ENCODE measurements around the gene SON.
"Not testable (repeated sequence)": the region's sequence is repeated elsewhere in the genome, so short reads cannot be mapped to it uniquely, and the experiment has no call there.

Gene SON

GRCh38 chr21:33542640-33543504, at the start of gene SON:
Gene SON (plus strand): TSS chr21:33543038. CDS start chr21:33543093, 55 bp downstream.
- peak; percentile 98 for DNase-seq
- Mint-ChIP-seq H3K36me3 (peaks cover 11 to 35% of the 10 kb centered on the region in 2 donors), H3K9me3 (no peaks in the 10 kb centered on the region), H3K4me1 (peaks cover 7 to 28% of the 10 kb centered on the region in 2 donors), H3K4me3 (peak within 1 kb of the TSS; percentile 93 to 98), H3K27me3 (no peaks in the 10 kb centered on the region), H3K27ac (peak within 1 kb of the TSS; percentile 100)
- peak; percentile 93 for ATAC-seq (replicated peaks)

- Mint-ChIP-seq H3K4me3 (no peak overlapping the region), H3K36me3 (no peaks in the 10 kb centered on the region), H3K9me3 (no peaks in the 10 kb centered on the region), H3K27me3 (peaks cover 0 to 6% of the 10 kb centered on the region in 2 donors), H3K27ac (no peak overlapping the region), H3K4me1 (peaks cover 6 to 9% of the 10 kb centered on the region in 2 donors)
- ATAC-seq (replicated peaks), result no peak
- DNase-seq, result no peak
Measured at GRCh38 chr21:33493756-33494155, 49.1 kb upstream of the SON start.

GRCh38 chr21:33495743-33496142, 47.1 kb upstream of the SON start:
- Mint-ChIP-seq H3K27me3 (peaks cover 0 to 6% of the 10 kb centered on the region in 2 donors), H3K36me3 (peaks cover 0 to under 1% of the 10 kb centered on the region in 2 donors), H3K27ac (no peak overlapping the region), H3K4me3 (no peak overlapping the region), H3K4me1 (peaks cover 6 to 9% of the 10 kb centered on the region in 2 donors), H3K9me3 (no peaks in the 10 kb centered on the region)
- DNase-seq (no peak), ATAC-seq (replicated peaks) (no peak)

GRCh38 chr21:33496345-33496744, 46.5 kb upstream of the SON start:
- Mint-ChIP-seq H3K27ac (peak overlapping the region; percentile 70), H3K4me3 (no peak overlapping the region), H3K36me3 (peaks cover 0 to 2% of the 10 kb centered on the region in 2 donors), H3K9me3 (no peaks in the 10 kb centered on the region), H3K4me1 (peaks cover 5 to 8% of the 10 kb centered on the region in 2 donors), H3K27me3 (peaks cover 0 to 6% of the 10 kb centered on the region in 2 donors)
- no peak for ATAC-seq (replicated peaks)
- DNase-seq, result no peak

GRCh38 chr21:33505833-33506232, 37.0 kb upstream of the SON start:
- H3K4me1 Mint-ChIP-seq, result no peaks in the 10 kb centered on the region
- no peak for ATAC-seq (replicated peaks)

GRCh38 chr21:33507003-33507402, 35.8 kb upstream of the SON start:
- H3K27ac Mint-ChIP-seq; H3K4me1 Mint-ChIP-seq; H3K4me3 Mint-ChIP-seq; H3K9me3 Mint-ChIP-seq; H3K27me3 Mint-ChIP-seq; DNase-seq; ATAC-seq (replicated peaks): not testable (repeated sequence)
- peaks cover 40 to 62% of the 10 kb centered on the region in 2 donors for H3K36me3 Mint-ChIP-seq

More at GRCh38 chr21:33505833-33506232, 37.0 kb upstream of the SON start:
- peaks cover 0 to 3% of the 10 kb centered on the region in 2 donors for H3K9me3 Mint-ChIP-seq
- no peak for DNase-seq
- no peak overlapping the region for H3K4me3 Mint-ChIP-seq
- H3K36me3 Mint-ChIP-seq, result peaks cover 34 to 55% of the 10 kb centered on the region in 2 donors
- H3K27me3 Mint-ChIP-seq, result no peaks in the 10 kb centered on the region
- no peak overlapping the region for H3K27ac Mint-ChIP-seq

GRCh38 chr21:33510826-33511225, 32.0 kb upstream of the SON start:
- H3K4me1 Mint-ChIP-seq, result peaks cover 0 to 2% of the 10 kb centered on the region in 2 donors
- ATAC-seq (replicated peaks), result no peak
- no peak overlapping the region for H3K4me3 Mint-ChIP-seq
- no peaks in the 10 kb centered on the region for H3K27me3 Mint-ChIP-seq
- DNase-seq, result no peak
- H3K9me3 Mint-ChIP-seq, result peaks cover 0 to 3% of the 10 kb centered on the region in 2 donors
- no peak overlapping the region for H3K27ac Mint-ChIP-seq
- H3K36me3 Mint-ChIP-seq, result peaks cover 45 to 55% of the 10 kb centered on the region in 2 donors

- no peak for DNase-seq
- no peak overlapping the region for H3K27ac Mint-ChIP-seq
- no peaks in the 10 kb centered on the region for H3K27me3 Mint-ChIP-seq
- H3K4me3 Mint-ChIP-seq, result no peak overlapping the region
- no peak for ATAC-seq (replicated peaks)
- H3K4me1 Mint-ChIP-seq, result peaks cover 0 to 5% of the 10 kb centered on the region in 2 donors
- H3K36me3 Mint-ChIP-seq, result peaks cover 46 to 56% of the 10 kb centered on the region in 2 donors
- H3K9me3 Mint-ChIP-seq, result peaks cover 0 to 3% of the 10 kb centered on the region in 2 donors
Measured at GRCh38 chr21:33511639-33512038, 31.2 kb upstream of the SON start.

- Mint-ChIP-seq H3K4me1 (peaks cover 0 to 5% of the 10 kb centered on the region in 2 donors), H3K4me3 (no peak overlapping the region), H3K36me3 (peaks cover 47 to 56% of the 10 kb centered on the region in 2 donors), H3K9me3 (no peaks in the 10 kb centered on the region), H3K27ac (no peak overlapping the region), H3K27me3 (no peaks in the 10 kb centered on the region)
- no peak for ATAC-seq (replicated peaks)
- DNase-seq, result no peak
Measured at GRCh38 chr21:33512481-33512880, 30.4 kb upstream of the SON start.

- H3K36me3 Mint-ChIP-seq, result peaks cover 47 to 52% of the 10 kb centered on the region in 2 donors
- ATAC-seq (replicated peaks), result no peak
- H3K4me1 Mint-ChIP-seq, result peaks cover 0 to 5% of the 10 kb centered on the region in 2 donors
- no peaks in the 10 kb centered on the region for H3K9me3 Mint-ChIP-seq
- no peak for DNase-seq
- H3K4me3 Mint-ChIP-seq, result no peak overlapping the region
- no peak overlapping the region for H3K27ac Mint-ChIP-seq
- H3K27me3 Mint-ChIP-seq, result no peaks in the 10 kb centered on the region
Measured at GRCh38 chr21:33514229-33514628, 28.6 kb upstream of the SON start.

- Mint-ChIP-seq H3K36me3 (peaks cover 40 to 42% of the 10 kb centered on the region in 2 donors), H3K27ac (peak overlapping the region; percentile 47), H3K4me3 (no peak overlapping the region), H3K9me3 (no peaks in the 10 kb centered on the region), H3K27me3 (no peaks in the 10 kb centered on the region), H3K4me1 (peaks cover 0 to 5% of the 10 kb centered on the region in 2 donors)
- ATAC-seq (replicated peaks) (no peak), DNase-seq (no peak)
Measured at GRCh38 chr21:33518899-33519298, 23.9 kb upstream of the SON start.

GRCh38 chr21:33522297-33522952, 20.4 kb upstream of the SON start:
- Mint-ChIP-seq H3K4me3 (no peak overlapping the region), H3K4me1 (peaks cover 1 to 12% of the 10 kb centered on the region in 2 donors), H3K27me3 (no peaks in the 10 kb centered on the region), H3K36me3 (peaks cover 31 to 35% of the 10 kb centered on the region in 2 donors), H3K27ac (no peak overlapping the region), H3K9me3 (no peaks in the 10 kb centered on the region)
- ATAC-seq (replicated peaks) (no peak), DNase-seq (no peak)

GRCh38 chr21:33522953-33523349, 19.9 kb upstream of the SON start:
- Mint-ChIP-seq H3K36me3 (peaks cover 32 to 36% of the 10 kb centered on the region in 2 donors), H3K27ac (no peak overlapping the region), H3K9me3 (no peaks in the 10 kb centered on the region), H3K4me3 (no peak overlapping the region), H3K4me1 (peaks cover 1 to 12% of the 10 kb centered on the region in 2 donors), H3K27me3 (no peaks in the 10 kb centered on the region)
- ATAC-seq (replicated peaks) (no peak), DNase-seq (no peak)

GRCh38 chr21:33531007-33531406, 11.8 kb upstream of the SON start:
- ATAC-seq (replicated peaks) (no peak), DNase-seq (no peak)
- Mint-ChIP-seq H3K4me3 (no peak overlapping the region), H3K36me3 (peaks cover 28 to 46% of the 10 kb centered on the region in 2 donors), H3K27me3 (no peaks in the 10 kb centered on the region), H3K9me3 (no peaks in the 10 kb centered on the region), H3K4me1 (peaks cover 1 to 11% of the 10 kb centered on the region in 2 donors), H3K27ac (no peak overlapping the region)
